ENCODE measurements around the gene SHANK2. TPM values are rescaled to one million over a fixed set of nuclear protein-coding genes. Genes with fewer than 3 reads are reported as not detected.

Gene SHANK2
- total RNA-seq (2022; extraction: Qiagen RNA extraction): 6.4 to 9.2 TPM (median 7.7 TPM) in 5 replicates

DNA sequence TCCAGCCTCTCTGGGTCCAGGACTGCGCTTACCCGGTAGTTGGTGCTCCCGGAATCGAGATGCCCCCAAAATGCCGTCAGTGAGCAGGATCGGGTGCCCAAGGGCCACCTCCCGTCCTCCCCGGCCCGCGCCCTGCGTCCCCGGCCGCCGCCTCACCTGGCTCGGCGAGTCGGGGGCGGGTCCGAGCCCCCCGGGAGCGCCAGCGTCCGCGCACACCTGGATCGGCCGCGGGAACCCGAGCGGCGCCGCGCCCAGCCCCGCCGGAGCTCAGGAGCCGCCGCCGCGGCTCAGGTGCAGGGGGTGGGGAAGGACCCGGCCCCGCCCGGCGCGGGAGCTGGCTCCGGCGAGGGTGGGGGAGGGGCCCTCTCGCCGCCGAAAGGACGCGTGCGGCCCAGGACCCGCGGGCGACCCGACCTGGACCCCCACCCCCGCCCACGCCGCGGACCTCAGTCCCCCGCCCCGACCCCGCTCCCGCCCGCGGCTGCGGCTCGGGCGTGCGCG is at the start of gene SHANK2:
TSS of gene SHANK2 (minus strand) at position 309 of the 501 bp plus-strand sequence. CDS start 105,251 bp downstream, outside the sequence.

Other genes with a start within 250 kb of the SHANK2 start
- 46.5 to 49.9 TPM (median 48.4 TPM) in 5 replicates for gene DHCR7, start 195.8 kb upstream of the SHANK2 start, total RNA-seq (2022; extraction: Qiagen RNA extraction)
- gene NADSYN1, start 200.6 kb upstream of the SHANK2 start, total RNA-seq (2022; extraction: Qiagen RNA extraction): 43.0 to 45.5 TPM (median 45.3 TPM) in 5 replicates

All from A549 treated with Hydrocortisone at 1 μM for 4 hours (cell line).